GM13976 (cell line): ENCODE measurements around the gene CDK14.

Experiments used
- DNase-seq: peaks from one replicate; pipeline ENCODE4 v3.0.0; 2012; ENCODE audit warnings: low spot score
- in situ Hi-C: fragments of 300-500 bp; cut with MboI; formaldehyde crosslinking; loops from one replicate; pipeline ENCODE4 v1.12.0; 2022; ENCODE audit warnings: low sequenced_read_pairs, mixed read lengths, inconsistent platforms; ENCODE audit not compliant: unreplicated experiment
- TF ChIP-seq, protein P1 (sequence below): IDR thresholded peaks from 2 replicates; pipeline ENCODE4 v1.5.1; 2012; ENCODE audit warnings: borderline replicate concordance, mild to moderate bottlenecking; ENCODE audit not compliant: insufficient read depth; ENCODE audit errors: extremely low read depth, missing control alignments, control extremely low read depth

Gene CDK14

DNA sequence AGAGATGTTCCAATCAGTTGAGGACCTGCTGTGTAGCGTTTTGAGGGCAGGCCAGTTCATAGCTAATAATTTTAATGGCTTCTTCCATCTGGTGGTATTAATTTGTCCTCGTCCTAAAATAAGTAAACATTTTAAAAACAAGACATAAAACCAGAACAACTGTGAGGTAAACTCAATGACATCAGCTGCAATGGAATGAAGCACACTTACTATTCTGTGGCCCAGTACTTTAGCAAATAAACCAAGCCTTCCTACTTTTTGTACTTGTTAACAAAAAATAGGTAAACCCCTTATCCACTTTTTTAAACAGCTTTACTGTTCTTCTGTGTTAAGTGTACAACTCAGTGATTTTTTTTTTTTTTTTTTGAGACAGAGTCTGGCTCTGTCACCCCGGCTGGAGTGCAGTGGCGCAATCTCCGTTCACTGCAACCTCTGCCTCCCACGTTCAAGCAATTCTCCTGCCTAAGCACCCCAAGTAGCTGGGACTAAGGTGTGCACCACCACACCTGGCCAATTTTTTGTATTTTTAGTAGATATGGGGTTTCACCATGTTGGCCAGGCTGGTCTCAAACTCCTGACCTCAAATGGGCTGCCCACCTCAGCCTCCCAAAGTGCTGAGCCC, 639.2 kb downstream of the CDK14 start:
- TF ChIP-seq, protein P1, sequence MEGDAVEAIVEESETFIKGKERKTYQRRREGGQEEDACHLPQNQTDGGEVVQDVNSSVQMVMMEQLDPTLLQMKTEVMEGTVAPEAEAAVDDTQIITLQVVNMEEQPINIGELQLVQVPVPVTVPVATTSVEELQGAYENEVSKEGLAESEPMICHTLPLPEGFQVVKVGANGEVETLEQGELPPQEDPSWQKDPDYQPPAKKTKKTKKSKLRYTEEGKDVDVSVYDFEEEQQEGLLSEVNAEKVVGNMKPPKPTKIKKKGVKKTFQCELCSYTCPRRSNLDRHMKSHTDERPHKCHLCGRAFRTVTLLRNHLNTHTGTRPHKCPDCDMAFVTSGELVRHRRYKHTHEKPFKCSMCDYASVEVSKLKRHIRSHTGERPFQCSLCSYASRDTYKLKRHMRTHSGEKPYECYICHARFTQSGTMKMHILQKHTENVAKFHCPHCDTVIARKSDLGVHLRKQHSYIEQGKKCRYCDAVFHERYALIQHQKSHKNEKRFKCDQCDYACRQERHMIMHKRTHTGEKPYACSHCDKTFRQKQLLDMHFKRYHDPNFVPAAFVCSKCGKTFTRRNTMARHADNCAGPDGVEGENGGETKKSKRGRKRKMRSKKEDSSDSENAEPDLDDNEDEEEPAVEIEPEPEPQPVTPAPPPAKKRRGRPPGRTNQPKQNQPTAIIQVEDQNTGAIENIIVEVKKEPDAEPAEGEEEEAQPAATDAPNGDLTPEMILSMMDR: no peak

DNA sequence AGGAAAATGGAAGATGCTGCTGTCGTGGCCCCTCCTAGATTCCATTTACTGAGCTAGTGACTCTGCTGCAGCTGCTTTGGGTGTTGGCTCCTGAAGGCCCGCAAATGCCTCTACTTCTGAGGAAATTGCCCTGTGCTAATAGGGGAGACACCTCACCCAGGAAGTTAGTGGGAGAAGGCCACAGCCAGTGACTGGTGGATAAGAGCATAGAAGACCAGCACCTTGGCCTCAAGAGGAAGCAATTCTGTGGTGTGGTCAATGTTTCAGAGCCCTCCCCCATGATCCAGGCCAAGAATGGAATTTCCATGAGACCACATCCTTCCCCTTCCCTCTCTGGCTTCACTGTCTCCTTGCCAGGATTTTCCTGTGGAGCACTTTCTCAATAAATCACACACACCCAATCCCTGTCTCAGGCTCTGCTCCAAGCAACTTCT, 643.1 kb downstream of the CDK14 start:
- no peak for DNase-seq
- in situ Hi-C loops: no loop called here
- TF ChIP-seq, protein P1: no peak

More for the DNA sequence above, 639.2 kb downstream of the CDK14 start:
- in situ Hi-C loops: no loop called here
- no peak for DNase-seq

DNA sequence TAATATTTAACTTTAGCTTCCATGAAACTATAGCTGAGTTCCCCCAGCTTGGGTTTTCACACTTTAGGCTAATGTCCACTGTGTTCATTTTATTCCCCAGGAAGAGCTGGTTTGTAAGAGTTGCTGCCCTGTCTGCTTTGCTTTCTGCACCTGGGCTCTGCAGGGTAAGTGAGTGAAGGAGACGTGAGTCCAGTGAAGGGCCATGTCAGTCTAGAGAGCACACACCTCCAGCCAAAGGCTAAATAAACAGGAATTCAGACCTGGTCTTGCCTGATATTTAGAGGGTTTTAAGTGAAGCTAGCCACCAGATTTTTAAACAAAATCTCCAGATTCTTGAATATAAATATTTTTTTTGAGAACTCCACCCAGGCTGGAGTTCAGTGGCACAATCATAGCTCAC, 643.7 kb downstream of the CDK14 start:
- in situ Hi-C loops: no loop called here
- DNase-seq: no peak
- TF ChIP-seq, protein P1: no peak

DNA sequence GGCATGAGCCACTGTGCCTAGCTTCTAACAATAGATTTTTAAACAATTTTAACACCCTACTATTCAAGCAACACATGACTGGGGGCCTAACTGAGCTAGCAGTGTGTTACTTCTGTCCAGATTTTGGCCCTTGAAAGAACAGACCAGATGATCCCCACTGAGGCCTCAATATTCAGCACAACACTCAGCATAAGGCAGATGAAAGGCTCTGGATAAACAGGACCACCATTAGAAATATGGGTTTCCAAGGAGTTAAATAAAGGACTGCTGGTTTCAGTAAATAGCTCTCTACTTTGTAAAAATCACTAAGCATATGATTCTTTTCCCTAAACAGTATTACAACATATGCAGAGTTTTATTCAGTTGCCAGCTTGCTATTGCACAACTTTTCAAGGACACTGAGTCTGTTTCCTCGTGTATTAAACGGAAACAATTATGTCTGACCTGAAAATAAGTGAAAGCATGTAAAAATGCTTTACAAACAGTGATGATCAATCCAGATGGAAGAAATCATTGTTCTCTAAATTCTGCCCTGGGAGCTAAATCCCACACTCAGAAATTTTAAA, 644.3 kb downstream of the CDK14 start:
- in situ Hi-C loops: no loop called here
- DNase-seq: no peak
- TF ChIP-seq, protein P1: no peak

DNA sequence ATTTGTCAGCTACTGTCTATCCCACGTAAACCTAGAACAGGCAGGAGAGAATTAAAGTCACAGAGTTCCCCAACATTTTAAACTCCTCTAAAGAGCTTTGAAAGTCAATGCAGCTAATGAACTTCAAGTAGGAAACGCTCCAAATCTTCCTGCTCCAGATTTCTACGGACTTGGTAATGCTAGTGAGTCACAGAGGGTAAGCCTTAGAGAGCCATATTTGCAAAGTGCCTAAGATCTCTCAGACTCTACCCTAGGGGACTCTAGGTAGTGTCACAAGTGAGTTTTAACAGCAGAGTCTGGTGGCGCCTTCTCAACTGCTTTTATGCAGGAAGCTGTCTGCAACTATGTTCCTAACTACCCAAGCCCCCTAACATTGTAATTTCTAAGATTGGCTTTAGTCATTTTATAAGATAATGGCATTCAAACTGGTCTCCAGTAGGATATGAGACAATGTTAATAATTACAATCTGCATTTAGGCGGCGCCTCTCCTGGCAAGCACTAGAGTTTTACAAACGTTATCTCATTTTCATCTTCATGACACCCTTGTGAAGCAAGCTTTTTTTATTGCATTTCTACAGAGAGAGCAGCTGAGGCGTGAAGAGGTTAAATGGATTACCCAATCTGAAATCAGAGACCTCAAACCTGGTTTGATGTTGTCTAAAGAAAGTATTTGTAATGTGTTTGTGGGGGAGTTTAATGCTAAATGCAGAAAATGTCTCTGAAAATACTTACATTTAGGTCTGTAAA, 646.1 kb downstream of the CDK14 start:
- TF ChIP-seq, protein P1: no peak
- no peak for DNase-seq
- in situ Hi-C loops: no loop called here

DNA sequence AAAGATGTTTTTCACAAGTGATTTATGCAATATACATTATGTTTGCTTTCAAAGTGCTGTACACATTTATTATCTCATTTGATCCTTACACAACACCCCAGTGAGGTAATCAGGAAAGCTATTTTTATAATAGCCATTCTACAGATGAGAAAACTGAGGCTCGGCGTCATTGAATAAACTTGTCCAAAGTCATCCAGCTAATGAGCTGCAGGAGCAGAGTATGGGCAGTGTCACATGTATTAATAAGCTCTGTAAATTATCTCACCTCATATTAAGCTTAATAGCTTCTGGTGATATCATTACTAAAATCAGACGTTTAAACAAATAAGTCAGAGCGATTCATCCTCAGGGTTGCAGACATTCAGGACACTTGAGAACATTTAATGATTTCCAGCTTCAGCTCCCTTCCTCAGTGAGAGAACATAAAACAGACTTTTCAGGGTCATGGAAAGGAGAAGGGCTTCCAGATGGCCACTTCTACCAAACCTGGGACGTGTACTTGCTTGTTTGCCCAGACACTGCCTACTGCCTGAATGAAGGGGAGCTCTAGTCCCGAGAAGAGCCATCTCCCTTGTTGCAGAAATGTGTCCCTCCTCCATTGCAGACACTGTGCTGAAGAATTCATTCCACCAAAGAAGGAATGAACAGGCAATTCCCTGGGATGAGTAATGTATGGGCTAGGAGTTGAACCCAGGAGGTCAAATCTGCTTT, 647.6 kb downstream of the CDK14 start:
- in situ Hi-C loops: no loop called here
- DNase-seq: no peak
- TF ChIP-seq, protein P1: no peak
